NK-92 (cell line): ENCODE results near the gene CAV1.
"Not testable (repeated sequence)": the region's sequence is repeated elsewhere in the genome, so short reads cannot be mapped to it uniquely, and the experiment has no call there.

ENCODE experiments used
- DNase-seq: peaks from one replicate; lab custom pipeline; 2025; ENCODE audit not compliant: unreplicated experiment; lab: John Stamatoyannopoulos, UW

Gene CAV1, protein sequence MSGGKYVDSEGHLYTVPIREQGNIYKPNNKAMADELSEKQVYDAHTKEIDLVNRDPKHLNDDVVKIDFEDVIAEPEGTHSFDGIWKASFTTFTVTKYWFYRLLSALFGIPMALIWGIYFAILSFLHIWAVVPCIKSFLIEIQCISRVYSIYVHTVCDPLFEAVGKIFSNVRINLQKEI

DNA sequence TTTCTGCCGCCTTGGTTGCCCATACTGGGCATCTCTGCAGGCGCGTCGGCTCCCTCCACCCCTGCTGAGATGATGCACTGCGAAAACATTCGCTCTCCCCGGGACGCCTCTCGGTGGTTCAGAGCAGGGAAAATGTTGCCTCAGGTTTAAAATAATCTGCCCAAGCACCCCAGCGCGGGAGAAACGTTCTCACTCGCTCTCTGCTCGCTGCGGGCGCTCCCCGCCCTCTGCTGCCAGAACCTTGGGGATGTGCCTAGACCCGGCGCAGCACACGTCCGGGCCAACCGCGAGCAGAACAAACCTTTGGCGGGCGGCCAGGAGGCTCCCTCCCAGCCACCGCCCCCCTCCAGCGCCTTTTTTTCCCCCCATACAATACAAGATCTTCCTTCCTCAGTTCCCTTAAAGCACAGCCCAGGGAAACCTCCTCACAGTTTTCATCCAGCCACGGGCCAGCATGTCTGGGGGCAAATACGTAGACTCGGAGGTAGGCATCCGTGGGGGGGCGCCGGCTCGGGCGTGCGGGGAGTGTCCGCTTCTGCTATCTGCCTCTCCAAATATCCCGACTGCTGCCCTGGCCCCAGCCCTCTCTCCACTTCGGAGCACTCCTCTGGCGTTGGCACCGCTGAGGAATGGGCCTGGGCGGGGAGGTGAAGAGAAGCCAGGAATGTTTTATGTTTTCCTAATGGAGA is at the start of gene CAV1:
CAV1 (plus strand) TSS at position 428 of the 689 bp plus-strand sequence; CDS start at position 455, 27 bp downstream.
- no peak for DNase-seq

GRCh38 chr7:116477625-116478024 is 47.2 kb upstream of the CAV1 start:
- no peak for DNase-seq

DNA sequence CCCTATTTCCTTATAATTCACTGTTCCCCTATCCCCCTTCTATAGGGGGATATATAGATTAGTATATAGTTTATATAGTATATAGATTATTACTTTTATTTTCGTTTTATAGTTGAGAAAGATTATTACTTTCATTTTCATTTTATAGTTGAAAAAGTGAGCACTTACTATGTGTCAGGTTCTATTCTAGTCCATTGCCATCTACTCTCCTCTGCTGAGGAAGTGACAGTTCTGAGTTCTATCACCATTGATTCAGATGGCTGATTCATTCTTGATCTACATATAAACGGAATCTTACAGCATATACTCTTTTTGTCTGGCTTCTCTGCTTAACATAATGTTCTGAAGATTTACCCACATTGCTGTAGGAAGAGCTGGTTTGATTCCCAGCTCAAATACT is 46.0 kb upstream of the CAV1 start:
- no peak for DNase-seq

DNA sequence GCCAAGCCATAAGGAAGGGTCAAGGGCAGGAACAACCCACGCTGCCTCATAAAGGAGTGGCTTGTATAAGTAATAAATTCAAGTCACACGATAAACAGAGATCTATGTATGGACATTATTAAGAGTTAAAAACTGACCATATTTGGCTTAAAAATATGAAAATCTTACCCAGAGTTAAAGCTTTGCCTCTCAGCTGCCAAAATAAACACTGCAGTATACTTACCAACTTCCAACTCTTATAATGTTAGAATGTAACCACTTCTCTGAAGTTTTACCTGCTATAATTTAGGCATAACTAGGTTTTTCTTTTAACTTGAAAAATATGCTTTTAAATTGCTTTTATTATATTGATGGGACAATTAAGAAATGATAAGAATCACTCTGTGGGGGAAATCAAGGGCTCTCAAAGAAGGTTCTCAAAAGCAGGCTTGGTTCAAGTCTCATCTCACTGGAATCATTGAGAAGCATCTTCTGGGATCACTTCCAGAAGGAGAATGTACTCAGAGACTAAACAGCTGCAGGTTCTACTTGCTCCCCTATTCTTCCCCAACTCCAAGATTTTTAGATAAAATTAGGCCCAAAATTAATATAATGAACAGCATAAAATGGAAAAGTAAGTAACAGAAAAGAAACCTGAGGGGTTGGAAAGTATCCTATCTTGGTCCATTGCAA is 41.4 kb upstream of the CAV1 start:
- DNase-seq, result no peak

- DNase-seq, result not testable (repeated sequence)
Observed at GRCh38 chr7:116484389-116484788, 40.4 kb upstream of the CAV1 start.

GRCh38 chr7:116487907-116488521 is 36.8 kb upstream of the CAV1 start:
- DNase-seq, result no peak

DNA sequence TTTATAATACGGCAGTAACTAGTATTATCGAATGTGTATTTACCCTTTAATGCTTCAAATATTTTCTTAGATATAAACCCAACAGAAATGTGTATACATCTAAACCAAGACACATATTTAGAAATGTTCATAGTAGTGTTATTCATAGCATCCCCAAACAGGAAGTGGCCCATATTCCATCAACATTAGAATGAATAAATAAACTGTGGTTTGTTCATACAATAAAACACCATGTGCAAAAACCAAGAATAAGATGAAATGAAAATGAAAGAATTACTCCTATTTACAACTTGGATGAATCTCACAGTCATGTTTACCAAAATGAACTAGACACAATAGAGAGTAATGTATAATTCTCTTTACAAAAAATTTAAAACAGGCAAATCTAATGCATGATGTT is 34.5 kb upstream of the CAV1 start:
- DNase-seq, result no peak

DNA sequence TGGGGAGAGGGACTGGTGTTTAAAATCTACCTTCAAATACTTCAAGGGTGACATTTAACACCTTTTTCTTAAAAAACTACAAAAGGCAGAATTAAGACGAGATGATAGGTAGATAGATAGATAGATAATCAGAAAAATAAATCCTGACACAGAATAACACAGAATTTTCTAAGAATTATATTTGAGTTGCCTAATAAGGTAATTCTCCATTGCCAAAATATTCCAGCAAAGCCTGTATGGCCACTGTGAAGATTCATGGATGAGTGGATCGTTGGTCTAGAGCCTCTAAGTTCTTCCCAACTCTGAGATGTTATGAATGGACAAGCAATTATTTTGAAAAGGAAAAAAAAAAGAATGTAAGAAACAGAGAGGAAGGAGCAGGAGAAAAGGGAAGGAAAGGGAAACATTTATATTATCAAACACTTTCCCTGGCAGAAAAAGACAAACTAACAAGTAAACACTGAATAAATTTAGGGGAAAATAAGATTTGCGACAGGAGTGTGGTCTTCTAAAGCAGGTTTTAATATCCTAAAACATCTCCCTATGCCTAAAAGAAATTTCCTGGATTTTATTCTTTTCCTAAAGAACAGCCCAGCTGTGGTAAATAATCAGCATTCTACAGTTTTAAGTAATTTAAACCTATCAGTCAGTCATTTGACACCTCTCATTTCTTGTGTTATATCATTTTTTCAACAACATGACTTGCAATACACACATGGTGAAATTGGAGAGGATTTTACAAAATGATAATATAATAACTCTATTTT is 32.8 kb upstream of the CAV1 start:
- DNase-seq, result no peak

GRCh38 chr7:116492654-116493109 is 32.2 kb upstream of the CAV1 start:
- no peak for DNase-seq

GRCh38 chr7:116493449-116493848 is 31.4 kb upstream of the CAV1 start:
- DNase-seq, result no peak

- DNase-seq, result no peak
Observed at GRCh38 chr7:116494472-116494871, 30.4 kb upstream of the CAV1 start.

GRCh38 chr7:116495736-116496135 is 29.1 kb upstream of the CAV1 start:
- DNase-seq, result no peak

DNA sequence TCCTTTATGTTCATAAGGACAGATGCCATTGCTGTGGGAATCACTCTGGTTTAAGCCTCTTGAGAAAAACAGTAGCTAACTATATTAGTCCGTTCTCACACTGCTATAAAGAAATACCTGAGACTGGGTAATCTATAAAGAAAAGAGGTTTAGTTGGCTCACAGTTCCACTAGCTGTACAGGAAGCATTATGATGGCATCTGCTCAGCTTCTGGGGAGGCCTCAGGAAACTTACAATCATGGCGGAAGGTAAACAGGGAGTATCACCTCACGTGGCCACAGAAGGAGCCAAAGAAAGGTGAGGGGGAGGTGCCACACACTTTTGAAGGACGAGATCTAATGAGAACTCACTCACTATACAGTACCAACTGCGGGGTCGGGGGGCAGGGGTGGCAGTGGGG is 28.2 kb upstream of the CAV1 start:
- DNase-seq, result no peak

DNA sequence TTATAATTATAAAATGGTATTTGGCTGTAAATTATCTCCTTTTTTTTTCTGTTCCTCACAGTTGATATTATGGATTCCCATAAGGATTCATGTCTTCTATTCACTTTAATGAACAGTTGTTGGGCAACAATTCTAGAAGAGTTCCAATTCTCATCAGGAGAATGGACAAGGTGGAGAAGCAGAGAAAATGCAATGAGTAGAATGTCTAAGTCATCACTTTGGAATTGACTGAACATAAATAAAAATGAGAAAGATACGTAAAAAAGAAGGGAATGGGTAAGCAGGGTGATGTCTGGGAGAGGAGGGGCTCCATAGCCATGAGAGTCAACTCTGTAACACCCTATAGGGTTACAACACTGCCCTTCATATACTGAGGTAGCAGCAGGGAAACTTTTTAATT is 27.1 kb upstream of the CAV1 start:
- no peak for DNase-seq

DNA sequence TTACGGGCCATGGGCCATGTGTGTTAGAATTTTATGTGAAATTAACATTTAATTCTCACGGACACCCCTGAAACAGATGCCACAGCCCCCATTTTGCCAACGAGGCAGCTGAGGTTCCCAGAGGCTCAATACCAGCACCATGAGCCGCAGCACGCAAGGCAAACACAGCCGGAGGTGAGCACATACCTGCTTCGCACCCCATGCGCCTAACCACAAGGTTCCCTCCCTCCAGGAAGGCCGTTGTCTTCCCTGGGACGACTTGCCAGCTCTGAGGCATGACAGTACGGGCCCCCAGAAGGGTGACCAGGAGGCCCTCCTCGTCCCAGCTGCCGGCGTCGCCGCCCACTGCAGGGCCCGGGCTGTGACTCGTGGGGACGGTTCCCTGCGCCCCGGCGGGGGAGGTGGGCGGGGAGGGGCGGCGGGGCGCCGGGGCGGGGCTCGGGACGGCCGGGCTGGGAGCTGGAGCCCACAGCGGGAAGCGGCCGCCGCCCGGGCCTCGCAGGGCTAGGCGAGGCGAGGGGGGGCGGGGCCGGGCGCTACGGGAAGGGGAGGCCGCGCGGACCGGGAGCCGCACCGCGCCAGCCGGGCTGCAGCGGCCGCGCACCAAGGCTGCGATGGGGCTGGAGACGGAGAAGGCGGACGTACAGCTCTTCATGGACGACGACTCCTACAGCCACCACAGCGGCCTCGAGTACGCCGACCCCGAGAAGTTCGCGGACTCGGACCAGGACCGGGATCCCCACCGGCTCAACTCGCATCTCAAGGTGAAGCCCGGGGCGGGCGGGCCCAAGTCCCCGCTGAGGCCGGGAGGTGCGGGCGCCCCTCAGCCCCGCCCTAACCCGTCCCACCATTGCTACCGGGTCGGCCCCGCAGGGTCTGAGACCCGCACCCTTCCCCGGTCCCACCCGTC is 25.4 kb upstream of the CAV1 start, which contains the start of gene CAV2:
CAV2 (plus strand) TSS at position 571 of the 910 bp plus-strand sequence; CDS start at position 615, 44 bp downstream.
- DNase-seq, result no peak

DNA sequence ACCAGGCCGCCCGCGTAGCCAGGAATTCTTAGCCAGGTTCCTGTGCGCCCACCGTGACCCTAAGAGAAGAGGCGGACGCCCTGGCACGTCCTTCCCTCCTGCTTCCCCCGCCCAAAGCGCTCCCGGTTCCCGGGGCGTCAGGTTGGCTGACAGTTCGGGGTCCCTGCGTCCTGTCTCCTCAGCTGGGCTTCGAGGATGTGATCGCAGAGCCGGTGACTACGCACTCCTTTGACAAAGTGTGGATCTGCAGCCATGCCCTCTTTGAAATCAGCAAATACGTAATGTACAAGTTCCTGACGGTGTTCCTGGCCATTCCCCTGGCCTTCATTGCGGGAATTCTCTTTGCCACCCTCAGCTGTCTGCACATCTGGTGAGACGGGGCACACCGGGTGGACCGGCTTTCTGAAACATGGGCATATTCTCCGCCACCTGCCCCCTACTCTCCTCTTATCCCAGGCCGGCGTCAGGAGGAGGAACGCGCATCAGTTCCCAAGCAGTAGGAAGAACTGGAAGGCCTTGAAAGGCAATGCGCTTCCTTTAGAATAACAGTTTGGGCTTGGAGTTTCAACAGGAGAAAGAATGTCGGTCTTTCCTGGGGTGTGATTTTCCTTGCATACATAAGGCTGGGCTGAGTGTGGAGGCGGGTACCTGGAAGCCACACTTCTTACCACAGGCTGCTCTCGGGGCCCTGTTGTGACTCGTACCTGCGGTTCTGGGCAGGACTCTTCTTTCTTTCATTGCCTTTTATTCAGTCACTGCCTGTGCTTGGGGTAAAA is 24.6 kb upstream of the CAV1 start:
- DNase-seq, result no peak

DNA sequence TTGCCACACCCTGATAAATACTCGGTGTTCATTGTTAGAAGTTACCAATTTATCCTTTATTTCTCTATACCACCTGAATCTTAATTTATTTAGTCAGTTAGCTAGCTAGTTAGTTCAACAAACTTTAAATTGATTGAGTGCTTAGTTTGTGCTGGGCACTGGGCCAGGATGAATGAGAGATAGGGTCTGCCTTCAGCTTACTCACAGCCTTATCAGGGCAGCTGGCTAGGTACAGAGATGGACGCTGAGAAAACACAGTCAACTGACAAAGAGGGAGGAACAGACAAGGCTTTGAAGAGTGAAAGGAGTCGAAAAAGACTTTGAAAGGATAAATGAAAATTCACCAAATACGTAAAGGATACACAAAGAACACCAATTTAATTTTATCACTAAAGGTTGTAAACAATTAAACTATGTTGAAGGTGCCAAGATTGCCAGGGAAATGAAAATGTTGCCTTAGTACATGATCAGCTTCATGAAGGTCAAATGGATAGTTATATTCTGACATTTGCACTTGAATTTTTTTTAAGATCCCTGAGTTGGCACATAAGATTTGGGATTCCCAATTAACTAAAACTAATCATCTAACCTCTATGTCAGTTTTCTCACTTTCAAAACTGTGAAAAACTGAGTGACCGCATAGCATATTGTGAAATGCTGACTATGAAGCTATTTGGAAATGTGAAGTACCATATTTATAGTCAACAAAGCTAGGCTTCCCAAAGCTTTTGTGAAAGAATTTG is 23.2 kb upstream of the CAV1 start:
- DNase-seq, result no peak
